AG09309 (cell line): ENCODE data around the gene ATL2.

ENCODE experiments used
- DNase-seq: peaks from one replicate; pipeline ENCODE4 v3.0.0-alpha.2; 2010; ENCODE audit warnings: low read depth
- H3K4me3 ChIP-seq: 2 replicates; pipeline ENCODE4 v1.5.1; 2011; ENCODE audit warnings: mild to moderate bottlenecking, low read depth, low read length, moderate library complexity; ENCODE audit not compliant: control insufficient read depth
- CTCF ChIP-seq: IDR thresholded peaks from 2 replicates; pipeline ENCODE4 v1.5.1; 2011; ENCODE audit warnings: mild to moderate bottlenecking, low read depth, low read length, inconsistent platforms; ENCODE audit not compliant: insufficient read depth, control insufficient read depth; ENCODE audit errors: missing control alignments

The ATL2 gene

GRCh38 chr2:38268001-38268400, 109.1 kb downstream of the ATL2 start:
- no peak overlapping the region for H3K4me3 ChIP-seq
- no peak for TF ChIP-seq CTCF
- DNase-seq = no peak

- no peak overlapping the region for H3K4me3 ChIP-seq
- no peak for TF ChIP-seq CTCF
- DNase-seq = no peak
These were observed 109.7 kb downstream of the ATL2 start for GRCh38 chr2:38267270-38267925.

- no peak for TF ChIP-seq CTCF
- no peak overlapping the region for H3K4me3 ChIP-seq
- DNase-seq = no peak
These were observed 110.6 kb downstream of the ATL2 start for GRCh38 chr2:38266382-38267061.

GRCh38 chr2:38265461-38265860, 111.6 kb downstream of the ATL2 start:
- TF ChIP-seq CTCF = no peak
- no peak overlapping the region for H3K4me3 ChIP-seq
- no peak for DNase-seq

- no peak for TF ChIP-seq CTCF
- DNase-seq = peak; percentile 10
- H3K4me3 ChIP-seq = no peak overlapping the region
These were observed 112.5 kb downstream of the ATL2 start for GRCh38 chr2:38264396-38265221.

- no peak overlapping the region for H3K4me3 ChIP-seq
- no peak for TF ChIP-seq CTCF
- DNase-seq = no peak
These were observed 113.8 kb downstream of the ATL2 start for GRCh38 chr2:38263293-38263692.
